Glomerular endothelial cell (primary cell): ENCODE results near the gene SPTLC3. TPM values are rescaled to one million over a fixed set of nuclear protein-coding genes. Genes with fewer than 3 reads are reported as not detected.

Experiments
- DNase-seq: peaks from one replicate; pipeline ENCODE4 v3.0.0-alpha.2; 2011; ENCODE audit warnings: low read depth, low spot score; ENCODE audit errors: extremely low read depth
- total RNA-seq: library from RNA; depleted of rRNA; stranded (reverse); fragments of >200 nt; gene quantifications from 2 replicates; pipeline ENCODE4 v1.2.3, GENCODE V29; 2015

The SPTLC3 gene
- total RNA-seq, 1 donor from 2014 or later: 0.64 TPM

DNA sequence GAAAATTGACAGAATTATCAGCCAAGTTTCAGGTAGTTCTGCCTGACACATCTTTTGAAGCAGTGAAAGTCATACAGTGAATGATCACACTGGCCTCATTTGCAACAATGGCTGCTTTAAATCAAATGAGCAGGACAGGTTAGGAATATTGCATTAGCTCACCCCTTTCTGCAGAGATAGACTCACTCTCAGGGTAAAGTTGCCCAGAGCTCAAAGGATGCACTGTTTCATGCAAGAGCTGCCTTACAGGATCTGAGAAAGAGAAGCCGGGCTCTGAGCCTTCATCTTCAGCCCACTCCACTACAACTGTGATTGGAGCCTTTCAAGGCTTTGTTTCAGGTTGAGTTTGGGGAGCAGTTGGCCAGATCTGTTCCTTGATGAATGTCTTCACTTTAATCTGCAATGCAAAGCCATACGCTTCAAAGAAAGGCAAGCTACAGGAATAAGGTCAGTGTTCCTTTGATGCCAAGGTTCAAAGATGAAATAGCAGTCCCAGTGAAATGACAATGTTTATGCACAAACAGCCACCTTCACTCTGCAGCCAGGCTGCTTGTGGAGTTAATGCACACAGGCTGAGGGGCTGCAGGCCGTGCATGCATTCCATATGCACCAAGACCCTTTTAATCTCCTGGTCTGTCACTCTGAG is 121.4 kb downstream of the SPTLC3 start:
- DNase-seq: no peak

DNA sequence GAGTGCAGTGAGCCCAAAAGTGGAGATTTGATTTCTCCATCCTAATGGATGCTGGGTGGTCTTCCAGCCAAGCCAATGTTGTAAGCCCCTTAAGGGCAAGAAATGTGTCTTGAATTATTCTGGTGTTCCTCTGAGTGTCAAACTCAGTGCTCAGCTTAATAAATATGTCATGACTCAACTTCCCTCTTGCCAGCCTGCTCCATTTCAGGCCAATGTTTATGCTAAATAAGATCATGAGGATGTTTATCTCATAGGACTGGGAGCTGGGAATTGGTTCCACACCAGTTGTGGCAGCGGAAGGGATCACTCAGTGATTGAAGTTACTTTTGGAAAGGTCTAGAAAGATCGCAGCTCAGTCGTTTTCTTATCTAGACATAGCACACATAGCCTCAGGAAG is 121.9 kb downstream of the SPTLC3 start:
- DNase-seq: no peak

DNA sequence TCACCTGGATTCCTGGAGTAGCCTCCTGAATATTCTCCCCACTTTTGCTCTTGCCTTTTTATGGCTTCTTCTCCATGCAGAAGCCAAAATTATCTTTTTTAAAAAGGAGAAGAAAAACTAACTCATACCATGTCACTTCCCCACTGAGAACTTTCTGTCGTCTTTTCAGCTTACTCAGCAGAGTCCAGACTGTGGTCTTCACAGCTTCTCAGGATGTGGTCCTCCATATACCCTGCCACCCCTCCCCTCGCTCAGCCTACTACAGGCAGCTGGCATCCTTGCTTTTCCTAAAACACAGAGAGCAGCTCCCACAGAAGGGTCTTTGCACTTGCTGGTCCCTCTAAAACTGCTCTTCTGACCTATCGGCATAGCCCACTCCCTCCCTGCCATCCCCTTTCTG is 122.9 kb downstream of the SPTLC3 start:
- no peak for DNase-seq

GRCh38 chr20:13139459-13140150 is 130.8 kb downstream of the SPTLC3 start:
- DNase-seq: no peak

DNA sequence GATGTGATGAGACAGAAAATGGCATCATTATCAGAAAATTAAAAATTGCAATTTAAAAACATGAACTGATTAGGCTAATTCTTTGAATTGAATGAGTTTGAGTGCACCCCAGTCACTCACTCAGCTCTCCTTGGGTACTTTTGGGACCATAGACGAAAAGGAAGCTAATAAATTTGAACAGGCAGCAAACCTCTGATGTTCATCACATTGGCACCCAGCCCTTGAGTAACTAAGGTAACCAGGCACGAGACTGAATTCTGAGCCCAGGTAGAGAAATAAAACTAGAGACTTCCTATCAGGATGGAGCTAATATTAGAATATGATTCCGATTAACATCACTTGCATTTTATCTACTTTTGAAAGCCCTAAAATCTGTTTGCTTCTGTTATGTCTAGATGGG is 131.4 kb downstream of the SPTLC3 start:
- no peak for DNase-seq

DNA sequence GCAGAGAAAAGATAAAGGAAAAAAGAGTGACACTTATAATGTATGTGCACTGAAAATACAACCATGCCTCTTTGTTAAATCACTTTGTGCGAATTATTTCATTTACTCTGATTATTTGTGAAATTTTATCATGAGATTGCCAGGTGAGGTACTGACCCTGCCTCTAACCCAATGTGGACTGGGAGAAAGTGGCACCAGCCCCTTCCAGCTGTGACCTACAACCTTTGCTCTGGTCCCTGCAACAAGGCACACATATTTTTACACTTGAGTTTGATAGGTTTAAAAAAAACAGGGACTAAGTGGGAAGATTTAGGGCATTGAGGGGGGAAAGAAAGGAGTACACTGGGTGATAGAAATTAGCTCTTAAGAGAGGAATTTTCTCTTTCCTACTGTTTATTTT is 132.0 kb downstream of the SPTLC3 start:
- no peak for DNase-seq

GRCh38 chr20:13141546-13141945 is 132.8 kb downstream of the SPTLC3 start:
- no peak for DNase-seq

- DNase-seq: no peak
Observed at GRCh38 chr20:13142143-13142542, 133.4 kb downstream of the SPTLC3 start.

DNA sequence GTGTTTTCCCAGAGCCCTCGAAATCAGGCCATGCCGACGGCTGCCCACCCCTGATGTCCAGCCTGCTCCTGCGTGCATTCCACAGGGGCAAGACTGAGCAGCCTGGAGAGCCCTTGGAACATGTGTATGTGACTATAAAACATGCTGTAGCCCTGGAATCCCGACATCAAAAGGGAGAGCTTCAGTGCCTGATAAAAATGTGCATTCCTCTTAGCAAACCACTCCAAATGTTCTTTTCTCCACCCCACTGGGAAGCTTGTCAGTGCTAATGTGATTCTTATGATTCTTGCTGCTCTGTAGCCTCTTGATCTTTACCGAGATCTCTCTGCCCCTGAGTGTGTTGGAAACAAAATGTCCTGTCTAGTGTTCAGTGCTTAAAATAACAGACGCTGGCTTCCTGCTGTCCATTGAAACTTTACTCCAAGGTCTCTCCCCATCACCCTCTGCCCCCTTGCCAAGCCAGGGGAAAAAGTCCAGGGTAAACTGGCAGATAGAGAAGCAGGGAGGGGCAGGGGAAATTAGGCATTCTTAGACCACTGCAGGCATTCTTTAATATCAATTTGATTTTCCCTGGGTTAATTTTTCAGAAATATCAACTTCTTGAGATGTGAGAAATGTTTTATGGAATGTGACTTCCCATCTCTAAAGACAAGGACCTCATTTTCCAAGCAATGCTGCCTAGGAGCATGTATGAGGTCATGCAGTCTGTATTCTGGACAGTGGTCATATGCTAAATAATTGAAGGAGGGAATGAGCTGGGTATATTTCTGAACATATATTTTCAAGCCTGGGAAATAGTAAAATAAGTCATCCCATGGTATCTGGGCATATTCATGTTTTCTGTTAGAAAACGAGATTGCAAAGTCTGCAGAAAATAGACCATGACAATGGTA is 138.5 kb downstream of the SPTLC3 start:
- no peak for DNase-seq

- no peak for DNase-seq
Observed at GRCh38 chr20:13147971-13148370, 139.2 kb downstream of the SPTLC3 start.

DNA sequence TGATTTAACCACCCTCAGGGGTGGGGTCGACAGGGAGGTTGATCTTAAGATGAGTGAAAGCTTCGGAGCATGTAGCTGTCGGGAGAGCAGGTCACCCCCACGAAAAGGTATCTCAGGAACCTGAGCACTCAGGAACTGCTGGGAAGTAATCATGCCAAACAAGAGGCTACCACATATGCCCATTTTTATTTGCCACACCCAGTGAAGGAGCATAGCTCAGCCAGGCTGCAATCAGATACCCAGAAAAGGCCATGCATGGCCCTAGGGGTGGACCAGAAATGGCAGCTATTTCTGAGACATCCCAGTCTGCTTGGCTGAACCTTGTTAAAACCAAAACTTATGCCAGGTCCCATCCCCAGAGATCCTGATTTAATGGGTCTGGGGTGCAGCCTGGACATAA is 139.6 kb downstream of the SPTLC3 start:
- DNase-seq: no peak

DNA sequence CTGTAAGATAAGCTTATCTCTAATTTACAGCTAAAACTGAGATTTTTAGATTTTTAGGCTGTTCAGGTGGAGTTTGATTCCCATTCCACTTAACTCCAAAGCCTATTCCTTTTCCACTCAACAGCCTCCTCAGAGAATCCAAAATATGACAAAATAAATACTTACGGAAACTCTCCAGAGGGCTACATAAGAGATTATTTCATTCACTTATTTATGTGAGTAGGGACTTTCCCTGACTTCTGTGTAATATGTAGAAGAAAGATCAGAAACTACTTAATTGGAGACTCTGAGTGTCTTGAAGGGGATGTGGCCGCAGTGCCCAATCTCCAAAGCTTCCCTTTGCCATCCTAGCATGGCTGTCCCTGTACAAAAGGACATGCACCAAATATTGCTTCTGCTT is 140.2 kb downstream of the SPTLC3 start:
- DNase-seq: no peak

DNA sequence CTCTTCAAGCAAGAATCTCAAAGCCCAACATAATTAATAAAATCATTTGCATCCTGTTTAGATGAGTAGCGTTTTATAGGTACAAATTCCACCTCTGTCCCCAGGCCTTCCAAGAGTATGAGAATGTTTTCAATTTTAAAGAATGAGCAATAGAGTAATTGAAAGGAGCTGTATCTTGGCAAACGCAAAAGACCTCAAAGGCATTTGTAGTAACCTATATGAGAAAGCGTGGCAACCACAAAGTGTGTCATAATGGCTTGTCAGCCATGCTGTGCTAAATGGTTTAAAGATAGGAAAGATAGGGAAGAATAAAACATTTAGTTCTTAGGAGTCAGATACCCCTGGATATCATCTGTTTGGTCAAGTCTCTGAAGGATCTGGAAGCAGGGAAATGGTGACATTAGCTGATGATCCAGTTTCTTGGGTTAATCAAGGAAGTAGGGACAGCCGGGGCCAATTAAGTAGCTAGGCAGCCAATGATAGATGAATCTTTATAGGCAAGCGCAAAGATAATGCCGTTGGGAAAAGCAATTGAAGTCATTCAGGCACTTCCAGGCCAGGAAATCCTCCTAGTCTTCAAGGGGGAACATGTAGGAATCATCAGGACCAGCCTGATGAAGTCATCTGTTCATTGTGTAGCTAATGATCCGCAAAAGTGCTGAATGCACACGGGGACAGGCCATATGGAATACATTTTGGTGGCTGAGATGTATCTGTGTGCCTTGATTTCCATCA is 140.8 kb downstream of the SPTLC3 start:
- DNase-seq: no peak

GRCh38 chr20:13158369-13158768 is 149.6 kb downstream of the SPTLC3 start:
- DNase-seq: no peak

GRCh38 chr20:13159889-13160288 is 151.1 kb downstream of the SPTLC3 start:
- no peak for DNase-seq

- no peak for DNase-seq
Observed at GRCh38 chr20:13165203-13165602, 156.4 kb downstream of the SPTLC3 start.

DNA sequence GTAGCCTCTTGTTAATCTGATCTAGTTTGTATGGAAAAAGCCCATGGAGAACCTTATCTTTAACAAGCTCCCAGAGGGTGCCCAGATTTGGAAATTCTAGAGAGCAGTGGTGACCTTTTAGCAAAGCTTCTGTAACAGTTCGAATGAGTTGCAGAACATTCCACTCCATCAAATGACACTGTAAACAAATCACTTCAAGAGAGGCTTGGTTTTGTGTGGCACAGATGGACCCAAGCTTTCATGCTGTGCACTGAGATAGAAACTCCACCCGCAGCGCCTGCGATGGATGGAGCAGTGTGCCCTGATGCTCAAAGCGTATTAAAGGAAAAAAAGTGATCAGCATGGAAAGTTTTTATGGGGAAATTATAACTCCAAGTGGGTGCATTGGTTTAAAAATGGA is 157.2 kb downstream of the SPTLC3 start:
- no peak for DNase-seq

DNA sequence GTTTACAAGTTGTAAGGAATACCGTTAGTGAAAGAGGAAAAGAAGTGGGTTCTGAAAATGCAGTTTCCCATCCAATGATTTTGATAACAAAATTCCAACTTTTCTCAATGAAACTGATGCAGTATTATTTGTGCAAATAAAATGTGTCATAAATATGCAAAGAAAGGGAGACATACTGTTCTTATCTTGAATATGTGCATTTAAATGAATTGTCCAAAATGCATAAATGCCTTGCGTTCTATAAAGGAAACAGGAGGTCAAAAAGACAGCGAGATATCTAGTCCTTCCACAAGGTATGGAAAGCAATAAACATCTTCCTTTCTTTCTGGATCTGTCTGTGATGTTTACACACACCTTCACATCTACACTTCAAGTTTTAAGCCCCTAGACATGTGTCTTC is 157.7 kb downstream of the SPTLC3 start:
- no peak for DNase-seq

GRCh38 chr20:13169086-13169485 is 160.3 kb downstream of the SPTLC3 start:
- no peak for DNase-seq

DNA sequence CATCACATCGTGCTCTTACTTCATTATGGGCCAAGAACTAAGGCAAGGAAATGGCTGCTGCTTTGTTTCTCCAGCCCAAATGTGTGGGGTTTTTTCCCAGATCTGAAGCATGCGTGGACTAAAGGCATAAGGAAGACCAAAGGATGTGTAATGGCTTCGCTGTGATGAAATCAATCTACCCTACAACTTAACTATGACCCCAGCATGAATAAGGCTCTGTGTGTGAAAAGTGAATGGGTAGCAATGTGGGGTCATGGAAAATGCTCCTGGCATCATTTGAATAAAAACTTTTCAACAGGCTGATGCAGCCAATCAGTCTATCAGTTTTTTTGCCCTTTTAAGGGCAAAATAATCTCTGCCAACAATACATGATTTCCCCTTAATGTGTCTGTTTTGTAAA is 162.0 kb downstream of the SPTLC3 start:
- DNase-seq: no peak

DNA sequence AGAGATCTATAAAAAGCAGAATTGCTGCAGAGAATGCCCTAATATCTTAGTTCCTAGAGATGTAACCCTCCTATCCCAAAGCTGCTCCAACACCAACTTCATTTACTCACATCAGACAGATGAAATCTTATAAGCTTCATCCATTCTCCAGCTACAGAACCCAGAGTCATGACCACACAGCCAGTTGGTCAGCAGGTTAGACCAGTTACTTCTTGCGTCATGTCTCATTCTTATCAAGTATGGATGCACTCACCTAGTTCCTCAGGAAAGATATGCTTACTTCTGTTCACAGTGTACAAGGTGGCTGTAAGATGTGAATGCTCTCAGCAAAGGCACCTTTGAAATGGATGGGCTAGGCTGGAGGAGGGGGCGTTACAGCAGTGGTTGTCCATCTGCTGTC is 164.4 kb downstream of the SPTLC3 start:
- DNase-seq: no peak
